HK-2 (cell line): ENCODE measurements around the gene IL17RE.
"Not testable (repeated sequence)": the region's sequence is repeated elsewhere in the genome, so short reads cannot be mapped to it uniquely, and the experiment has no call there.

Source experiments
- DNase-seq: peaks from one replicate; pipeline ENCODE4 v3.0.0-alpha.2; 2018; ENCODE audit not compliant: unreplicated experiment

The IL17RE gene

DNA sequence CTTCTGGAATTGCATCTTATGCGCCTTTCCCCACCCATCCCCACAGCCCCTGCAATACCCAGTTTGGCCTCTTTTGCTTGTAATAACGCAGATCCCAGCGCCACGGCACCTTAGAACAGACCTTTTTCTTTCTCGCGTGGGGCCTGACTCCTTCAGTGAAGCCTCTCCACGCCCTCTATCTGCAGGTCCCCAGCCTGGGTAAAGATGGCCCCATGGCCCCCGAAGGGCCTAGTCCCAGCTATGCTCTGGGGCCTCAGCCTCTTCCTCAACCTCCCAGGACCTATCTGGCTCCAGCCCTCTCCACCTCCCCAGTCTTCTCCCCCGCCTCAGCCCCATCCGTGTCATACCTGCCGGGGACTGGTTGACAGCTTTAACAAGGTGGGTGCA, 31.6 kb downstream of the IL17RE start:
- DNase-seq: no peak

DNA sequence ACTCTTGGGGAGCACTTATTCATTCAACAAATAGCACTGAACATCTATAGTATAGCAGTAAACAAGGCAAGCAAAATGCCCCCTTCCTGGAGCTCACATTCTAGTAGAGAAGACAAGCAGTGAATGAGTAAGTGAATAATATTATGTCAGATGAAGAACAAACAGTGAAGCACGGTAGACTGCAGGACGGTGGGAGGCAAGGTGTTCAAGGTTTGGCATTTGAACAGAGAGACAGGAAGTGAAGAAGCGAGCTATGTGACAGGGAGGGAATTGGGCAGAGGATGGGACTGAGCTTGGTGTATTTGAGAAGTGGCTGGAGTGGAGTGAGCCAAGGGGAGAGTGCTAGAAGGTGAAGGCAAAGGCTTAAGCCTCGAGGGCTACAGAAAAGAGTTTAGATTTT, 32.3 kb downstream of the IL17RE start:
- DNase-seq: no peak

DNA sequence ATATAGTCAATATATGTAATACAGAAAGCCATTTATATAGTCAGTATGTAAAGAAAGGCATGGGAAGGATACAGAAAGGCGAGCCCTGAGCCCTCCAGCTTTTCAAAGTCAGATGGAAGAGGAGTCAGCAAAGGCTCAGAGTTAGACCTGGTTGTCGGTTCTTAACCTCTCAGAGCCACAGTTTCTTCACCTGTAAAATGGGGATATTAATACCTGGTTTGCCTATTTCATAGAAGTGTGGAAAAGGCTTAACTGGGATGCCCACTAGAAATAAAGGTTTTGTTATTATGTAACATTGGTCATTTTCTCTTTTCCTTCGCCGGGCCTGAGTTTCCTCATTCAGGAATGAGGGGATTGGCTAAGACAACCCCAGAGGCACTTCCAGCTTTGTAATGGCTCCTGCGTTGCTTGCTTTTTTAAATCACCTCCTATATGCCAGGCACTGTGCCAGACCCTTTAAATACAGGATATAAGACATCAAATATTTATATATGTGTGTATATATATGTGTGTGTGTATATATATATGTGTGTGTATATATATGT, 33.4 kb downstream of the IL17RE start:
- DNase-seq: no peak

- DNase-seq: no peak
Measured at GRCh38 chr3:9937486-9938238, 35.0 kb downstream of the IL17RE start.

GRCh38 chr3:9938966-9939365, 36.3 kb downstream of the IL17RE start:
- DNase-seq: no peak

DNA sequence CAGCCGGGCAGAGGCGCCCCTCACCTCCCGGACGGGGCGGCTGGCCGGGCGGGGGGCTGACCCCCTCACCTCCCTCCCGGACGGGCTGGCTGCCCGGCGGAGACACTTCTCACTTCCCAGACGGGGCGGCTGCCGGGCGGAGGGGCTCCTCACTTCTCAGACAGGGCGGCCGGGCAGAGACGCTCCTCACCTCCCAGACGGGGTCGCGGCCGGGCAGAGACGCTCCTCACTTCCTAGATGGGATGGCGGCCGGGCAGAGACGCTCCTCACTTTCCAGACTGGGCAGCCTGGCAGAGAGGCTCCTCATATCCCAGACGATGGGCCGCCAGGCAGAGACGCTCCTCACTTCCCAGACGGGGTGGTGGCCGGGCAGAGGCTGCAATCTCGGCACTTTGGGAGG, 37.3 kb downstream of the IL17RE start:
- DNase-seq: not testable (repeated sequence)

GRCh38 chr3:9940746-9941145, 38.1 kb downstream of the IL17RE start:
- no peak for DNase-seq

DNA sequence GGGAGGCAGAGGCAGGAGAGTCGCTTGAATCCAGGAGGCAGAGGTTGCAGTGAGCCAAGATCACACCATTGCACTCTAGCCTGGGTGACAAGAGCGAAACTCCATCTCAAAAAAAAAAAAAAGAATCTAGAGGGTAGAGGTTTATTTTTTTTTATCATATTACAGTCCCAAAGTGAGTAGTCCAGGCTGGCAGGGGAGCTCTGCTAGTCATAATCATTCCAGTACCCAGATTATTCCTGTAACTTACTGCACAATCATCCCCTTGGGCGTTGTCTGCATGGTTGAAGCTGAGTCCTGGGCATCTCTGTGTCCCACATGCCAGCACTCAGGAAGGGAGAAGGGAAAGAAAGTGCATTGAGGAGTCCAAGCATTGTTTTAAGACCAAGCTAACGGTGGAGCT, 39.5 kb downstream of the IL17RE start:
- DNase-seq: no peak

DNA sequence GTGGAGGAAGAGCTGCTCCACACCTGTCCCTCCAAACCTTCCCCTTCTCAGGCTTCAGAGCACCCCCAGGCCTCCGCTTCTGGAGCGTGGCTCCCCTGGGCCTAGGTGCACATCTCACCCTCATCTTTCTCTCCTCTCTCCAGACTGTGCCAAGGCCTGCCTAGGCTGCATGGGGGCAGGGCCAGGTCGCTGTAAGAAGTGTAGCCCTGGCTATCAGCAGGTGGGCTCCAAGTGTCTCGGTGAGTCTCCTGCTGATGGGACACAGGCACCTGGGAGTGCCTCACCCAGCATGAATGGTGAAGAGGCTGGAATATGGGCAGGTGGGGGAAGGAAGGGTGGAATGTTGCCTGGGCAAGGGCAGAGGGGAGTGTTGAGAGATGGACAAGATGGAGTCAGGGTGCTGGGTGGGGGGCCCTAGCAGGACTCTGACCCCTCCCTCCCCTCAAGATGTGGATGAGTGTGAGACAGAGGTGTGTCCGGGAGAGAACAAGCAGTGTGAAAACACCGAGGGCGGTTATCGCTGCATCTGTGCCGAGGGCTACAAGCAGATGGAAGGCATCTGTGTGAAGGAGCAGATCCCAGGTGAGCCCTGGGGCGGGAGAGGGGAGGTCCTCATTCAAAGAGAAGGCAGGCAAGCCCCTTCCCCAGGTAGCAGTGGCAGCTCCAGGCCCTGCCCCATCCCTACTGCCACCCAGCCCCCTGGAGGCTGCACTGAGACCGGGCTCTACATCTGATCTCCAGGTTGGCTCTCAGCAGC, 40.5 kb downstream of the IL17RE start:
- DNase-seq: no peak

- no peak for DNase-seq
Measured at GRCh38 chr3:9944271-9944670, 41.6 kb downstream of the IL17RE start.

DNA sequence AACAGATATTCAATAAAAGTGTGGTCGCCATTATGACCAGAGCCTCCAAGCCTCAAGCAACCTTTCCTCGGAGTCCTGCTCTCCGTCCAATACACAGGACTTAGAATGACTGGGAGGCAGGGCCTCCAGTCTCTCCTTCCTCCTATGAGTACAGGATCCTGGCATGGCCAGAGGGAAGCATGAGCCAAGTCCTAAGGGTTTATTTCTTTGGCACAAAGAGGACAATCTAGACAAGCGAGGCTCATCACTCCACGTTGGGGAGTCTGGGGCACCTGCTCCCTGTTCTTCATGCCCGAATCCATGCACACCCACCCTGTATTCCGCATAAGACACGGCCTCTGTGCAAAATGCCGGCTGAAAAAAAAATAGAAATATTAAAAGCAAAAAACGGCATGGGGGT, 42.7 kb downstream of the IL17RE start:
- DNase-seq: no peak

DNA sequence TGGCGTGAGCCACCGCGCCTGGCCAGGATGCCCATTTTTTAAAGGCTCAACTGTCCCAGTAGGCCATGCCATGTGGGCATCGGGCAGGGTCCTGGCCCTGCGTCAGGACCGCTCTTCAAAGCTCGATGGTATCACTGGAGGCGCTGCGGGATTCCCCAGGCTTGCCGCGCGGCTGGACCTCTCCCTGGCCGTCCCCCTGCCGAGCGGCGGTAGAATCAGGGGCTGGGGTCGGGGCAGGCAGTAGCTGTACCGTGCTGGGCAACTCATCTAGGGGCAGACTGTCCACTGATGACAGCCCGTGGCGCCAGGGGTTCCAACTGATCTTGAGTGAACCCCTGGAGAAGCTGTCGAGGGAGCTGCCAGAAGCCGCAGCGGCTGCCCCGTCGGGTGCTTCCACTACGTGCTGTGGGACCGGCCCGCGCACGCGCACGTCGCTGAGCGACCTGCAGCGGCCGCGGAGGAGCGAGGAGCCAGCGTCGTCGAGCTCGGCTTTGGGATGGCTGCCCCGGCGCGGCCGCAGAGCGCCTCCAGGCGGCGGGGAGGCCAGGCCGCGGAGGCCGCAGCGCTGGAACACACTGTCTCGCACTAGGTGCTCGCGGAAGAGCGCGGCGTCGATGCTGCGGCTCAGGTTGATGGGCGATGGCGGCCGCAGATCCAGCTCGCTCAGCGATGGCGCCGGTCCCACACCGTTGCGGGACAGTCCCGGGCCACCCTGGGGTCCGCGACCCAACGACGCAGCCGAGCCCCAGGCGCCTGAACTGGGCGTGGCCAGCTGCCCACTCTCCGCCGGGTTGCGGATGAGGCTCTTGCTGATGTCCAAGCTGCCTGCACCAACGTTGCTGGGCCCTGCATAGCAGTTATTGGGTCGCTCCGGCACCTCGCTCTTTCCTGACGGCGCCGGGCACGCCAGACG, 43.7 kb downstream of the IL17RE start:
- DNase-seq: peak; percentile 86

GRCh38 chr3:9947025-9947995, 44.7 kb downstream of the IL17RE start:
- DNase-seq: peak; percentile 76

DNA sequence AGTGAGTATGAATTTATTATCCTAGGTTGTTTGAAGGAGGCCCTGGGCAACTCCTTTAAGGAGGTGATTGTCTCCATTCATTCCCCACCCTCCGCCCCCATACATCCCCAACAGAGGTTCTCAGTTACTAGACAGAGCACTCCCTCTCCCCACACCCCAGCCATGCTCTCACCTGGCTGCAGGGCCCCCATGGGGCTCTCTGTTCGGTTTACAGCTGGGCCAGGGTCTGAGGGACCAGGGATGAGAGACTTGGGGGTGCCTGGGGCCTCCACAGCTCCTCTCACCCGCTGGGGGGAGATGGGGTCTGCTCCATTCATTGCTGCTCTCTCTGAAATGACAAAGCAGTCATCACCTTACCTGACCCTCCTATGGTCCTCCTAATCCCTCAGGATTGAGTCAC, 45.9 kb downstream of the IL17RE start:
- DNase-seq: no peak

GRCh38 chr3:9949115-9949514, 46.5 kb downstream of the IL17RE start:
- no peak for DNase-seq

- DNase-seq: no peak
Measured at GRCh38 chr3:9949626-9950025, 47.0 kb downstream of the IL17RE start.

GRCh38 chr3:9951126-9951525, 48.5 kb downstream of the IL17RE start:
- no peak for DNase-seq

DNA sequence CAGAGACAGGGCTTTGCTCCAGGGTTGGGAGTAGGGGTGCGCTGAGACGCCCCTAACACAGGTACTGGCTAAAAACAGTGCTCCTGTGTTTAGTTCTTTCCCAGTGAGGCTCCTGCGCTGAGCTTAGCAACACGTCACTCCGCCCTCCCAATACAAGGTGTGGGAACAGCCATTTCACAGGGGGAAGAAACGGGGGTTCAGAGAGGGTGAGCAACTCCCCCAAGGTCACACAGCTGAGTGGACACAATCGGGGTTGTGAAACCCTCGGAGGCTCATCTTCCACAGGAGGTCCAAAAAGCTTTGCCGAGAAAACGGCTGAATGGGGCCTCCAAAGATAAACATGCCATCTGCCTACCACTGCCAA, 48.9 kb downstream of the IL17RE start:
- DNase-seq: no peak

DNA sequence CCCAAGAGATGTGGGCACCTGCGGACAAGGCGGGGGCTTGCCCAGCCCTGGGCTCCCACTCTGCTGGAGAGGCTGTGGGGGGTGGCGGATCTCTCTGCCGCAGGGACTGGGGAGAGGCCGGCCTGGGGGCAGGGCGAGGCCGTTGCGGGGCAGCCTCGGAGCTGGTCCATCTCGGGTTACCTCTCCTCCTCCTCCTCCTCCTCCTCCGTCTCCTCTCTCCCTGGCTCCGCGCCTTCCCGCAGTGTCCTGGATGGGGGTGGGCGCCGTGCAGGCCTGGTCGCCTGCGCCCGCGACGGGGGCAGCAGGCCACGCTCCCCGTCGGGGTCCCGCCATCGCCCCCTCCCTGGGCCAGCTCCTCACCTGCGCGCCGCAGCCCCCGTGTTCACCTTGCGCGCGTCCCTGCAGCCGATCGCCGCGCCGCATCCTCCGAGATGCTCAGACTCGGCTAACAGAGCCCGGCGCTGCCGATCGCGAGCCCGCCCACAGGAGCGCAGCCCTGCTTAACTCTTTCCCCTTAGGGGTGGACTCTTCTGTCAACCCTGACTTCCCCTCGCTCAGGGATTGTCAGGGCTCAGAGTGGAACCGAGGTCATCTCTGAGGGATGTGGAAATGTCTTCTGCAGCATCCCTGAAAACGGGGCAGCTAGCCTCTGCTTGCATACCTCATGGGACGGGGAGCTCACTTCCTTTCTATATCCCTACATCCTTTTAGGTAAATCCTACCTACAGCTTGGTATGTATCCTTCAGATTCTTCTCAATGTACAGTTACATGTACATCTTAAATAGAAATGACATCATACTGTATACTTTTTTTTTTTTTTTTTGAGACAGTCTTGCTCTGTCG, 49.5 kb downstream of the IL17RE start, which contains the start of gene PRRT3:
Gene PRRT3, minus strand, starts transcription at position 447 of the 844 bp plus-strand sequence. CDS start 2,293 bp downstream, outside the sequence.
- DNase-seq: peak; percentile 27

DNA sequence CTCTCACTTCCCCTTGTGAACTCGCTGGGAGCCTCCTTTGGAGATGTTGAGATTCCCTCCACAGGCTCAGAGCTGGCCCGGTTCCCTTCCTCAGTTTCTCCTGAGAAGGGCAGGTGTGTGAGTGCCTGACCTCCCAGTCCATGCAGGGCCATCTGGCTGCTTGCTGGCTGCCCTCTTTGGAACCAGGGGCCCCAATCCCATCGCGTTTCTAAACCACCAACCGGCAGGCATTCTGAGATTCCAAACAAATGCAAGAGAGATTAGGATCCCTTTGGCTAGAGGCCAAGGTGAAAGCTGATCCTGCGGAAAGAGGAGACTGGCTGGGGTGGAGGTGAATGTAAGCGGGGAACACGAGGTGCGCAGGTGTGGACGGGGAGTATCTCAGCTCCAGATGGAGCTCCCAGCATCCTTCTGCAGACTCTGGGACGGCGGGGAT, 52.4 kb downstream of the IL17RE start:
- DNase-seq: no peak
